Fibroblast of pulmonary artery (primary cell): ENCODE results near the gene REPS2.

Source experiments
- DNase-seq: peaks from one replicate; pipeline ENCODE4 v3.0.0-alpha.2; 2010; ENCODE audit warnings: low read depth
- H3K4me3 ChIP-seq: replicated peaks from 2 replicates; pipeline ENCODE4 v1.5.1; 2011; ENCODE audit warnings: low read depth, mild to moderate bottlenecking, control low read depth, low read length, moderate library complexity
- CTCF ChIP-seq: IDR thresholded peaks from 2 replicates; pipeline ENCODE4 v1.5.1; 2011; ENCODE audit warnings: mild to moderate bottlenecking, control low read depth, low read length, inconsistent platforms; ENCODE audit errors: missing control alignments

The REPS2 gene

GRCh38 chrX:16999275-16999674, 52.8 kb downstream of the REPS2 start:
- no peak for DNase-seq
- TF ChIP-seq CTCF: no peak
- no peak overlapping the region for H3K4me3 ChIP-seq

- H3K4me3 ChIP-seq: no peak overlapping the region
- no peak for DNase-seq
- TF ChIP-seq CTCF: no peak
These were observed 54.3 kb downstream of the REPS2 start for GRCh38 chrX:17000751-17001150.

- TF ChIP-seq CTCF: no peak
- DNase-seq: peak; percentile 56
- no peak overlapping the region for H3K4me3 ChIP-seq
These were observed 59.4 kb downstream of the REPS2 start for GRCh38 chrX:17005712-17006368.

- DNase-seq: no peak
- H3K4me3 ChIP-seq: no peak overlapping the region
- TF ChIP-seq CTCF: no peak
These were observed 60.8 kb downstream of the REPS2 start for GRCh38 chrX:17007134-17007768.

GRCh38 chrX:17009856-17010625, 63.6 kb downstream of the REPS2 start:
- DNase-seq: no peak
- no peak for TF ChIP-seq CTCF
- no peak overlapping the region for H3K4me3 ChIP-seq

GRCh38 chrX:17012465-17012864, 66.0 kb downstream of the REPS2 start:
- TF ChIP-seq CTCF: no peak
- DNase-seq: no peak

More at GRCh38 chrX:17012465-17012864, 66.0 kb downstream of the REPS2 start:
- H3K4me3 ChIP-seq: no peak overlapping the region
